Uterus (tissue), 2 donors: ENCODE results near the gene CLEC9A.

Experiments
- POLR2A ChIP-seq, 2 donors: fragments of 450-650 bp; IDR thresholded peaks; one replicate each; pipeline ENCODE4 v1.6.1; 2016; ENCODE audit warnings: antibody characterized with exemption in 2 of 2, mild to moderate bottlenecking in 1 of 2, moderate library complexity in 1 of 2
- TF ChIP-seq, protein P1 (sequence below), 4 experiments: fragments of 200-600 bp in 2 of 4; fragments of 450-650 bp in 2 of 4; sonication (generic) in 2 of 4; IDR thresholded peaks; one replicate each; pipeline ENCODE4 v1.5.1; 2016 to 2019; ENCODE audit warnings: antibody characterized with exemption in 4 of 4, mild to moderate bottlenecking in 2 of 4, moderate library complexity in 1 of 4

DNA sequence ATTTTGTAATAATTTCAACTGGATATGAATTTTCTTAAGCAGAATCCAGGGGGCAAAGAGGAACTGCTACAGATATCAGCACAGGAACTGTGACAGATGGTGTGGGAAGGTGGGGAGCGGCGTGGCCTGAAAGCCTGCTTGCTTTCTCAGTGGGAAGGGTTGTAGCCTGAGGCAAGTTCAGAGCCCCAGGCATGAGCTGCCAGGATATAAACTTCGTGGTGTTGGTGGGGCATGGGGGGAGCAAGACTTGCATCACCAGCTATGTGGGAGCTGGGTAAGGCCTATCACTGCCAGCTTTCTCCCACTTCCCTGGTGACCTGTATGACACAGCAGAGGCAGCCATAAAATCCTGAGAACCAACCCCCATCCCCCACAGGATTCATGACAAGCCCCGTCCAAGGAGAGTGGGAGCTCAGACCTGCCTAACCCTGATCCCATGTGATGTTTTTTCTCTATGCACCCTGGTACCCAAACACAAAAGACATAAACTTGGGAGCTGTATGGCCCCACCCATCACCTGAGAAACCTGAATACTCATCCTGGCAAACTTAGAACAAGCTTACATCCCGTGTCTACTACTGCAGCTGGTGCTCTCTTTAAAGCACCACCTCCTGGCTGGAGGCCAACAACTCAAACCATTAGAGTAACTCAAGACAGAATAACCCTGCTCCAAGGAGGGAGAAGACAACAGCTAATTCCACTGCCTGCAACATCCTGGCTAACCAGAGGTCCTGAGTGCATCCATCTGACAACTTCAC is 51.8 kb downstream of the CLEC9A start:
- TF ChIP-seq, protein P1, sequence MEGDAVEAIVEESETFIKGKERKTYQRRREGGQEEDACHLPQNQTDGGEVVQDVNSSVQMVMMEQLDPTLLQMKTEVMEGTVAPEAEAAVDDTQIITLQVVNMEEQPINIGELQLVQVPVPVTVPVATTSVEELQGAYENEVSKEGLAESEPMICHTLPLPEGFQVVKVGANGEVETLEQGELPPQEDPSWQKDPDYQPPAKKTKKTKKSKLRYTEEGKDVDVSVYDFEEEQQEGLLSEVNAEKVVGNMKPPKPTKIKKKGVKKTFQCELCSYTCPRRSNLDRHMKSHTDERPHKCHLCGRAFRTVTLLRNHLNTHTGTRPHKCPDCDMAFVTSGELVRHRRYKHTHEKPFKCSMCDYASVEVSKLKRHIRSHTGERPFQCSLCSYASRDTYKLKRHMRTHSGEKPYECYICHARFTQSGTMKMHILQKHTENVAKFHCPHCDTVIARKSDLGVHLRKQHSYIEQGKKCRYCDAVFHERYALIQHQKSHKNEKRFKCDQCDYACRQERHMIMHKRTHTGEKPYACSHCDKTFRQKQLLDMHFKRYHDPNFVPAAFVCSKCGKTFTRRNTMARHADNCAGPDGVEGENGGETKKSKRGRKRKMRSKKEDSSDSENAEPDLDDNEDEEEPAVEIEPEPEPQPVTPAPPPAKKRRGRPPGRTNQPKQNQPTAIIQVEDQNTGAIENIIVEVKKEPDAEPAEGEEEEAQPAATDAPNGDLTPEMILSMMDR (IDR thresholded peaks at IDR 0.05): no peak
- no peak for TF ChIP-seq POLR2A (IDR thresholded peaks at IDR 0.05)
